GM19043 (cell line): Measurements from ENCODE around the gene RDH13.
"Not testable (repeated sequence)": the region's sequence is repeated elsewhere in the genome, so short reads cannot be mapped to it uniquely, and the experiment has no call there.

Source experiments
- ATAC-seq: cut with Tn5 transposase; IDR thresholded peaks from one replicate; pipeline ENCODE4 v1.9.1; 2021; ENCODE audit warnings: low read depth; ENCODE audit not compliant: unreplicated experiment

RDH13 gene

DNA sequence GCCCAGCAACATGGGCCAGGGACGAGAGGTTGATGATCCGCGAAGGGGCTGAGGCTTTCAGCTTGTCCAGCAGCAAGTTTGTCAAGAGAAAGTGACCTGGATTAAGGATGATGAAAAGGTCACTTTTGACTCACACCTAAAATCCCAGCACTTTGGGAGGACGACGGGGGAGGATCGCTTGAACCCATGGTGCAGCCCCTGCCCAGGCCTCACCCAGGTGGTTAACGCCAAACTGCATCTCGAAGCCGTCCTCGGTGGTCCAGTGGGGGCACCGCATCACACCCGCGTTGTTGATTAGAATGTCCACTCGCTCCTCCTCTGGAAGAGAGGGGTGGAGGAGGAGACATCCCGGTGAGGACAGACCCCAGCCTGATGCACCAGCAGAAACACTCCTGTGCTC is 14.5 kb downstream of the RDH13 start:
- no peak for ATAC-seq

DNA sequence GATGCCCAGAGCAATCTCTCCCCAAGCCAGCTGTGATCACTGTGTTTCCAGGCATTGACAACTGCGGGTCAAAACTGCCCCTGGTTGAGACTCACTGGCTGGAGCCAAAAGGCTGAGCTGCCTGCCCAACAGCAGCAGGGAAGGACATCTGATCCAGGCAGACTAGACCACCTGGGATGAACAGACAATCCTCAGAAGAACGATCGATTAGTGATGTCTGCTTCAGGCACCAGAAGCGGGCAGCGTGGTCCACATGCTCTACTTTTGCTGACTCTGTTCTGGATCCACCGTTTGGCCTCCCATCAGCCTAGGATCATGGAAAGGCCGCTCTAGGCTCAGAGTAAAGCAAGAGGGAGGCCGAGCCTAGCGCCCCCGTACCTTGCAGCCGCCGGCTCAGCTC is 15.0 kb downstream of the RDH13 start:
- ATAC-seq, result no peak

DNA sequence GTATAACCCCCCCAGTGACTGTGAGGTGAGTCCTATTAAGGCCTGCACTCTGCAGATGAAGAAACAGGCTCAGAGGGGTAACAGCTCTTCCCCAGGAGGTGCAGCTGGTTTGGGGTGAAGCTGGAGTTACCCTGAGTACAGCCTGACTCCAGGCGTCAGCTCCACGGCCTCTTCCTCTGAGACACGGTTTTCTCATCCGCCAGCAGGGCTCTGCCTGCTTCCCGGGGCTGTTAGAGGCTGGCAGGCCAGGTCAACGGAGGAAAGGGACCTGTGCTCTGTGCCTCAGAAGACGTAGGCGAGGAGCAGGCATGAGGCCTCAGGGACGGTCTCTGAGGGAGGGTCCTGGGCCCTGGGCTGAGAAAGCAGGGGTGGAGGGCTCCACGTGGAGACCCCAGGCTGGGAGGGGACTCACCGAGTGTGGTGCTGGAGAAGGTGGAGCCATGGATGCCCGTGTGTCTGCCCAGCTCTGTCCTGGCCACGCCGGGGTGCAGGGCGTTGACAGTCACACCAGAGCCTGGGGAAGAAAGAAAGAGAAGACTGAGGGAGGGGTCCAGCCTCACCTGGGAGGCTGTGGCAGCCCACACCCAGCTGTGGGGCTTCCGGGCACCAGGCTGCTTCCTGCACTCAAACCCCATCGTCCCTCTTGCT is 15.8 kb downstream of the RDH13 start:
- no peak for ATAC-seq

DNA sequence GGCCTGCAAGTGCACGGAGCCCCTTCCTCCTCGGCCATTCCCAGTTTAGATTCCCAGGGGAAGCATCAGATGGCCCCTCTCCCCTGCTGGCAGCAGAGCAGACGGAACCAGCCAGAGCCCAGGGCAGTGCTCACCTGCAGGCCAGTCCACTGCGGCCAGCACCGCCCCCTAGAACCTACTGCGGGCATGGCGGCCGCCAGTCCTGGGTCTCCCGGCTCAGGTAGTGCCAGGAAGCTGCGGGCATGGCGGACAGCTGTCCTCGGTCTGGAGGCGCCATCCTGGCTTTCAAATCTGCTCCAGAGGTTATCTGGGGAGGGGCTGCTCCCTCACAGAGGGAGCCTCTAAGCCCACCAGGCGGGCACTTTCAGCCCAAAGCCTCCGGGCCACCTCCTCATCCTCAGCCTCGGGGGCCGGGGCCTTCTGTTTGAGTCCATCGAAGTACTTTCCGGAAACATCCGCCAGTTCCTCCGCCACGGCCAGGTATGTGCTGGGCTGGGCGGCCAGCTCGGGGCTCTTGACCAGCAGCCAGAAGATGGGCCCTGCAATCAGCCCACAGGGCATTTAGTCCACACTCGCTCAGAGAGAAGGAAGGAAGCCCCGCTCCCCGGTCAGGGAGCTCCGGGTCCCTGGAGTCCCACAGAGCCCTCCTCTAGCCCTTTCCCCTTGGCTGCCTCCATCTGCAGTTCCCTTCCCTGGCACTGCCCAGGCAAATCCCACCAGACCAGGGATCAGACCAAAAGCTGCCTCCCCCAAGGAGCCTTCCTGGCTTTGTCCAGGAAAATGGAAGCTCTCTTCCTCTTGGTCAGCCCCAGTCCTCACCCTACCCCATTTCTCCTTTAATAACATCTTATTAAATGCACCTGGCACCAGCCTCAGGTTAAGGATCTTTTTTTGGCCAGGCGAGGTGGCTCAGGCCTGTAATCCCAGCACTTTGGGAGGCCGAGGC is 17.9 kb downstream of the RDH13 start:
- no peak for ATAC-seq

DNA sequence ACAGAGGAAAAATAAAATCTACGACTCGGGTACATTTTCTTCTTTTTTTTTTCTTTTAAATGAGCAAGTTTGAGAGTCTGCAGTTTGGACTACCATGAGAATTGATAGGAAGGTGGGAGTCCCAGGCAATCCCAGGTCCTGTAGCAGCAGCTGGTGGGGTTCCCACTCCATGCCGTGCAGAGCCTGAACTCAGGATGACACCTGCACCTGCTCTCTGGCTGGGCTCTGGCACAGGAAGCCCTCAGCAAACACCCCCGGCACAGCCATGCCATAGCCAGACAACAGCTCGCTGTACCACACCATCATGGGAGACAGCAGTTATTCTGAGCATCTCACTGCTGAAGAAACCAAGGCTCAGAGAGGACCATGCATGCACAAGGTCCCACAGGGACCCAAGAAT is 18.7 kb downstream of the RDH13 start:
- ATAC-seq, result no peak

DNA sequence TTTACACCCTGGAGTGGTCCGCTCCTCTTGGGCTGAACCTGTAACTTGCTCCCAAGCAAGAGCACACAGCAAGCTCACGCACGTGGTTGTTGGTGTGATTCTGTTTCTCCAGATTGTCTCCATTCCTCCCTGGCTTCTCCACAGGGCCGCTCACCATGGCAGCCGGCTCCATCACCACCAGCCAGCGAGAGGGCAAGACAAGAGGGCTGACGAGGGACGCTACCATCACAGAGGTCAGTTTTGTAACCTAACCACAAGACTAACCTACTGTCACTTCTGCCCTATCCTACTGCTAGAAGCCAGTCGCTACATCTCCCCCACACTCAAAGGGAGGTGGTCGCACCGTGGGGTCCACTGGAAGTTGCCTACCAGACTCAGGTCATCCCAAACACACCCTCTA is 20.3 kb downstream of the RDH13 start:
- ATAC-seq, result no peak

DNA sequence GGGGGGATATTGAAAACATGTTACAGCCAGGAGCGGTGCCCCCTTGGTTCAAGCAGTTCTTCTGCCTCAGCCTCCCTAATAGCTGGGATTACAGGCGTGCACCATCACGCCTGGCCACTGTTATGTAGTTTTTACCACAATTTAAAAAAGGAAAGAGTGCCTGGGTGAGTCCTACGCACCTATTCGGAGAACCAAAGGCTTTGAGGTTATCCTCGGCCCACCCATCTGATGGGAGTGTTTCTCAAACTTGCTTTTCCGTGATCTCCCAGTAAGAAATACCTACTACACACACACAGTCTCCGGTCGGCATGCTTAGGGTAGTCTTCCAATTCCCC is 20.6 kb downstream of the RDH13 start:
- ATAC-seq, result no peak

DNA sequence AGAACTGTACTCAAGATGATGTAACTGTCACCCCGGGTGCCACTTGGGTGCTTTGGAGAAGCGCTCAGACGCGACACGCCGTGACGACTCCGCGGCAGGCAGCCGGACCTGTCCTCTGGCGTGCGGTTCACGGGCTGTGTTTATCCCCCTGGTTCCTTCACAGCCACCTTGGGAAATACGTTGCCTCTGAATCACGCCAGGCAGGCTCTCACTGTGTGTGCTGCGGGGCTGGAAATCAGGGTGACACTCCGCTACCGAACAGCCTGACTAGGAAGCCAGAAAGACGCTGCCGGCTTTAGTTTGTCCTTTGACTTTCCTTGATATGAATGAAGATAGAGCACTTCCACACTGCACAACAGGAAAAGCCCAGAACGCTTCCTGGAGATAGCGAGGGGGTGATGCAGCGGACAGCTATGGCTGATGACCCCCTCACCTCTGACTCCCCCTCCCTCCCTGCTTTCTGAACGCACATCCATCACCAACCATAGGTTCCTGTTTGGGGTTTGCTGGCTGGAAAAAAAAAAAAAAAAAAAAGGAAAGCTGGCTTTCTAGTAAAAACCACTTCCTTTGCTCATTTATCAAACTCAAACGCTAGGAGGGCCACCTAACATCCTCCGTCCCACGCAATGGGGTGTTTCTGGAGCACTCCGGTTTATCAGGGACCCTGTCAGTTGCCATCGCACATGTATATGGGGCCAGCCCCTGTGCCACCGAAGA is 21.2 kb downstream of the RDH13 start:
- no peak for ATAC-seq

DNA sequence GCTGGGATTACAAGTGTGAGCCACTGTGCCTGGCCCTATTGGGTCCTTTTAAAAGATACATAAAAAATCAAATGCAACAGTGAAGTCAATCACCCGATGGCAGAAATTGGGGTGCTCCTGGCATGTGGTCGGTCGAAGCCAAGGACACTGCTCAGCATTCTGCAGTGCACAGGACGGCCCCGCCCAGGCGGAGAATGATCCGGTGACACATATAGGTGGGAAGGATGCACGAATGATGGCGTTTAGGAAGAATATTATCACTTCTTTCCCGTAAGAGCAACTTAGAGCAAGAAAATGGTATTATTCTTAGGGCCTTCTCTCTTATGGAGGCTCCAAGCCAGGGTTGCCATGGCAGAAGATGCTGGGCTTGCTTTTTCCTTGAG is 21.7 kb downstream of the RDH13 start:
- no peak for ATAC-seq

DNA sequence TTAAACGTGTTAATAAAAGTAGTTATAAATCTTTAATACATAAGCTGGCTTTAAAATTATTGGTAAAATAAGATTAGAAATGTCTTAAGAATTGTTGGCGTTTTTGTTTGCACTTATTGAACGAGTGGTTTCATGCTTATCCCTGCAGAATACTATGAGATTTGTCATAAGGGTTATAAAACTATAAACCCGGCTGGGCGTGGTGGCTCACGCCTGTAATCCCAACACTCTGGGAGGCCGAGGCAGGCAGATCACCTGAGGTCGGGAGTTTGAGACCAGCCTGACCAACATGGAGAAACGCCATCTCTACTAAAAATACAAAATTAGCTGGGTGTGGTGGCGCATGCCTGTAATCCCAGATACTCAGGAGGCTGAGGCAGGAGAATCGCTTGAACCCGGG is 22.3 kb downstream of the RDH13 start:
- ATAC-seq, result not testable (repeated sequence)

DNA sequence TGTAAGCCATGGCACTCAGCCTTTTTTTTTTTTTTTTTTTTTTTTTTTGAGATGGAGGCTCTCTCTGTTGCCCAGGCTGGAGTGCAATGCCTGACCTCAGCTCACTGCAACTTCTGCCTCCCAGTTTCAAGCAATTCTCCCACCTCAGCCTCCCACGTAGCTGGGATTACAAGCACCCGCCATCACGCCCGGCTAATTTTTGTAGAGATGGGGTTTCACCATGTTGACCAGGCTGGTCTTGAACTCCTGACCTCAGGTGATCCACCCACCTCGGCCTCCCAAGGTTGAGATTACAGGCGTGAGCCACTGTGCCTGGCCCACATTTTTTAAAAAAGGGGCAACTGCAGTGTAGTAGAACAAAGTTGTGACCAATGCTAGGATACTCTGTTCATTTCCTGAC is 25.3 kb downstream of the RDH13 start:
- ATAC-seq, result not testable (repeated sequence)

DNA sequence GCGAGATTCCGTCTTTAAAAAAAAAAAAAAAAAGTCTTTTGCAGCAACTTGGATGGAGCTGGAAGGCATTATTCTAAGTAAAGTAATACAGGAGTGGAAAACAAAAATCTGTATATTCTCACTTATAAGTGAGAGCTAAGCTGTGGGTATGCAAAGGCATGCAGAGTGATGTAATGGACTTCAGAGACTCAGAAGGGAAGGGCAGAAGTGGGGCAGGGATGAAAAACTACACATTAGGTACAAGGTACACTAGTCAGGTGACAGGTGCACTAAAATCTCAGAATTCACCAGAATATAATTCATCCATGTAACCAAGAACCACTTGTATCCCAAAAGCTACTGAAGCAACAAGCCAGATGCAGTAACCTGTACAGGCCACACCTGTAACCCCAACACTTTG is 26.9 kb downstream of the RDH13 start:
- no peak for ATAC-seq

DNA sequence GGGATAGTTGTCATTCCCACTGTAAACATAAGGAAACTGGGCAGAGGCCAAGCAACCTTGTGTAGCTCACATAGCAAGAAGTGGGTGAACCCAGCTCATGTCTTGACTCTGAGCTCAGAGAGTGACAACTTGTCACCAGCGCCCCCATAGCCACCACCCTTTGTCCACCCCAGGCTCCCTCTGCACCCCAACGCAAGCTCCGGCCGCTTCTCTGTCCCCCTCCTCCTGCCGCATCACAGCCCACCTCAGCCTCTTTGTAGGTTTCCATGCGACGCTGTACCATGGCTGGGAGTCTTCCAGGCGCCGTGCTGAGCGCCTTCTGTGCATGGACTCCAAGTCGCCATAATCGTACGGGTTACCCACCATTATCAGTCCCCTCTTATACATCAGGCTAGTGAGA is 28.2 kb downstream of the RDH13 start:
- no peak for ATAC-seq

DNA sequence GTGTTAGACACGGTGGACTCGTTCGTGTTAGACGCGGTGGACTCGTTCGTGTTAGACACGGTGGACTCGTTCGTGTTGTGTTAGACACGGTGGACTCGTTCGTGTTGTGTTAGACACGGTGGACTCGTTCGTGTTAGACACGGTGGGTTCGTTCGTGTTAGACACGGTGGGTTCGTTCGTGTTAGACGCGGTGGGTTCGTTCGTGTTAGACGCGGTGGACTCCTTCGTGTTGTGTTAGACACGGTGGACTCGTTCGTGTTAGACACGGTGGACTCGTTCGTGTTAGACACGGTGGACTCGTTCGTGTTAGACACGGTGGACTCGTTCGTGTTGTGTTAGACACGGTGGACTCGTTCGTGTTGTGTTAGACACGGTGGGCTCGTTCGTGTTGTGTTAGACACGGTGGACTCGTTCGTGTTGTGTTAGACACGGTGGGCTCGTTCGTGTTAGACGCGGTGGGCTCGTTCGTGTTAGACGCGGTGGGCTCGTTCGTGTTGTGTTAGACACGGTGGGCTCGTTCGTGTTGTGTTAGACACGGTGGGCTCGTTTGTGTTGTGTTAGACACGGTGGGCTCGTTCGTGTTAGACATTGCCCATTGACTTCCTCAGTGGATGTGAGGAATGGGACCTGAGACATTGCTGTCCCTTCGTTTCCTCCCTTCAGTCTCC is 29.8 kb downstream of the RDH13 start:
- not testable (repeated sequence) for ATAC-seq

DNA sequence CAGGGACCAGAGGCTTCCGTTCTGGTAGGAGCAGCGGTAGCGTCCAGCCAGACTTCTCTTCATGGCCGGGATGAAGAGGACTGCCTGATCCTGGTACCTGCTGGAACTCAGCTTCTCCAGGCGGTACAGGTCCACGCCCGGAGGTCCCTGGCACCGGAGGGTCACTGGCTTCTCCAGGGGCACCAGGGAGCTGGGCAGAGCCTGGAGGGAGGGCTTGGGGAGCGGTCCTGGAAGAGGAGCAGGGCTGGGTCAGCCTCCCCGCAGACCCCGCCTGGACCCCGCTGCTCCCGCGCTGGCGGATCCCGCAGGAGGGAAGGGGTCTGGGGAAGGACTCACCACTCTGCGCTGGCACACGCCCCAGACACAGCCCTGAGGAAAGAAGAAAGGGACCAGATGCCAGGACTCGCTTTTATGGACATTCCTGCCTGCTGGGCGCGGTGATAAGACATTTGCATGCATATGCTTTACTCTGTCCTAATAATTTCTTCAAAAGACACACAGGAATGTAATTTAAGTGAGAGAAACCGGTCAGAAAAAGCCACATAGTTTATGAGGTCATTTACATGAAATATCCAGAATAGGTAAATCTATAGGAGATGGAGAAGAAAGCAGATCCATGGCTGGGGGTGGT is 30.7 kb downstream of the RDH13 start:
- no peak for ATAC-seq

DNA sequence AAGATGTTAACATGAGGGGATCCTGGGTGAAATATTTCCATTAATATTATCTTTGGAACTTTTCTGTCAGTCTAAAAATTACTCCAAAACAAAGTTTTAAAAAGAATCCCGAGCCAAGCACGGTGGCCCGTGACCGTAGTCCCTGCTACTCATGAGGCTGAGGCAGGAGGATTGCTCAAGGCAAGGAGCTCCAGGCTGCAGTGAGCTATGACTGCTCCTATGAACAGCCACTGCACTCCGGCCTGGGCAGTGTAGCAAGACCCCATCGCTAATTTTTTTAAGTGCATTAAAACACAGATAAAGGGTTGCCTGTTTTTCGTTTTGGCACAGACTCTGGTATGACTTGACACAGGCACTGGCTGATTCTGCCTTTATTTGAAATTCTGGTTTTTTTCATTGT is 31.8 kb downstream of the RDH13 start:
- ATAC-seq, result no peak

DNA sequence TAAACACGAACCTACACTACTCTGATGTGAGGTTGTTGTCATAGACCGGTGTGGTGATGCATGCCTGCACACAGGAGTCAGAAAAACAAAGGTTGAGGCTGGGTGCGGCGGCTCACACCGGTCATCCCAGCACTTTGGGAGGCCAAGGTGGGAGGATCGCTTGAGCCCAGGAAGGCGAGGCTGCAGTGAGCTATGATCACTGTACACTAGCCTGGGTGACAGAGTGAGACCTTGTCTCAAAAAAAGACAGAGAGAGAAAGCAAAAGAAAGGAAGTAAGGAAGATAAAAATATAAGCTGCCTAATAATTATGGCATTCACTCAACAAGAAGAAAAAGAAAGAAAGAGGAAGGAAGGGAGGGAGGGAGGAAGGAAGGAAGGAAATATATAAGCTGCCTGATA is 34.2 kb downstream of the RDH13 start:
- no peak for ATAC-seq

DNA sequence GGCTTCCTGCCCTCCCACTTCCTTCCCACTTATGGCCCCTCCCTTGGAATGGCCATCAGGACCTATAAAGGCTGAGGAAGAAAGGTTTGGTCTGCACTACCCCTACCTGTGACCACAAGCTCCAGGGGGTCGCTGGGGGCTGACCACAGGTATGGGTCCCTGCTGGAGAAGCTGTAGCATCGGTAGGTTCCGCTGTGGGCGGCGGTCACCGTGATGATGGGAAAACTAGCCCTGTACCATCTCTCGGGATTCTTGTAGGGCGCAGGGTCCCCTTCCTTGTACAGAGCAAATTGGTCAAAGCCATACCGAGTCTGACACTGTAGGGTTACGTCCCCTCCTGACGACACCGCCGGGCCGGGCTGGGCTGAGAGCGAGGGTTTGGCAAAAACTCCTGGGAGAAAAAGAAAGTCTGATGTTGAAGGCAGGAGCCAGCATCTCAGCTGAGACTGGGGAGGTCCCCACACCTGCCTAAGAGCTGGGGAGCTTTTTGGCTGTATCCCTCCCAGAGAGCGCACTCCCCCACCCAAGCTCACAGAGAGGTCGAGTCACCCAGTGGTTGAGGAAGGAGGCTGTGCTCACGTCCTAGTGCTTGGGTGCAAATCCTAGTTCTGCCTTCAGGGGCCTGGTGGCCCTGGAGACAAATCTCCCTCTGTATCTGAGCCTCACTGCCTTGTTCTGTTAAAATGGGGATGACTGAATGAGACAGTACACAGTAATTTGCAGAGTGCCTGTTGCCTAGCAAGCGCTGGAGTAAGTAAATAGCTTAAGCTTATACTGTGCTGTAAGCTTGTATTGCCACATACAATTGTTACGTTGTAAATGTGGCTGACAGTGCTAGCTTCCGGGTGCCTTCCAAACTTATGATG is 35.2 kb downstream of the RDH13 start:
- ATAC-seq, result no peak

DNA sequence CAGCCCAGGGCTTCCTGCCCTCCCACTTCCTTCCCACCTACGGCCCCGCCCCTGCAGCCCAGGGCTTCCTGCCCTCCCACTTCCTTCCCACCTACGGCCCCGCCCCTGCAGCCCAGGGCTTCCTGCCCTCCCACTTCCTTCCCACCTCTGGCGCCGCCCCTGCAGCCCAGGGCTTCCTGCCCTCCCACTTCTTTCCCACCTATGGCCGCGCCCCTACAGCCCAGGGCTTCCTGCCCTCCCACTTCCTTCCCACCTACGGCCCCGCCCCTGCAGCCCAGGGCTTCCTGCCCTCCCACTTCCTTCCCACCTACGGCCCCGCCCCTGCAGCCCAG is 35.8 kb downstream of the RDH13 start:
- not testable (repeated sequence) for ATAC-seq

DNA sequence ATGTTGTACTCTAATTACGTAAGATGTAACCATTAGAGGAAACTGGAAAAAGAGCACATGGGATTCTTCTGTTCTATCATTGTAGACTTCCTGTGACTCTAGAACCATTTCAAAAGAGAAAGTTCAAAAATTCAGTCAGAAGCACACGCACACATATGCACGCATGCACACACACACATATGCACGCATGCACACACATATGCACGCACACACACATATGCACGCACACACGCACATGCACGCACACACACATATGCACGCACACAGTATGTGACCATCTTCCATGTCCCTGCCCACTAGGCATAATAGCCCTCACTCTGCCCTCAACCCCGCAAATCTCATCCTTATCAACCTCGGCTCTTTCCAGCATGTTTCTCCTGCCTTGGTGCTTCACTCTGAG is 38.8 kb downstream of the RDH13 start:
- no peak for ATAC-seq
